ENCODE data around the gene KRTCAP3.

DNA sequence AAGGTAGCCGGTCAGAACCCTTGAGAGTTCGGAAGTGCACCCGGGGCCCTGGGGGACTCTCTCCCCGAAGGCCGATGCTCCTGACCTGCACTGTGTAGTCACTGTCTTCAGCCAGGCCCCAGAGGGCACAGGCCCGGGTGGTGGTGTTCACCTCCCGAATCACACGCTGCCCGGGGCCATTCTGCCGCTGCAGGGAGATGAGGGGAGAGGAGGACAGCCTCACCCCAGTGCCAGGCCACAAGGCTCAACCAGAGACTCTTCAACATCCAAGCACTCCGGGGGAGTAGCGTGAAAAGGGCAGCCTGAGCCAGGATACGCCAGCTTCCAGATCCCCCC lies 51.7 kb downstream of the KRTCAP3 start:
- no peak for TF ChIP-seq EZH2 (IDR thresholded peaks at IDR 0.05; ENCODE audit: low read length, unreplicated experiment)
- TF ChIP-seq, protein P1, sequence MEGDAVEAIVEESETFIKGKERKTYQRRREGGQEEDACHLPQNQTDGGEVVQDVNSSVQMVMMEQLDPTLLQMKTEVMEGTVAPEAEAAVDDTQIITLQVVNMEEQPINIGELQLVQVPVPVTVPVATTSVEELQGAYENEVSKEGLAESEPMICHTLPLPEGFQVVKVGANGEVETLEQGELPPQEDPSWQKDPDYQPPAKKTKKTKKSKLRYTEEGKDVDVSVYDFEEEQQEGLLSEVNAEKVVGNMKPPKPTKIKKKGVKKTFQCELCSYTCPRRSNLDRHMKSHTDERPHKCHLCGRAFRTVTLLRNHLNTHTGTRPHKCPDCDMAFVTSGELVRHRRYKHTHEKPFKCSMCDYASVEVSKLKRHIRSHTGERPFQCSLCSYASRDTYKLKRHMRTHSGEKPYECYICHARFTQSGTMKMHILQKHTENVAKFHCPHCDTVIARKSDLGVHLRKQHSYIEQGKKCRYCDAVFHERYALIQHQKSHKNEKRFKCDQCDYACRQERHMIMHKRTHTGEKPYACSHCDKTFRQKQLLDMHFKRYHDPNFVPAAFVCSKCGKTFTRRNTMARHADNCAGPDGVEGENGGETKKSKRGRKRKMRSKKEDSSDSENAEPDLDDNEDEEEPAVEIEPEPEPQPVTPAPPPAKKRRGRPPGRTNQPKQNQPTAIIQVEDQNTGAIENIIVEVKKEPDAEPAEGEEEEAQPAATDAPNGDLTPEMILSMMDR (conservative IDR thresholded peaks at IDR 0.05; ENCODE audit: low read depth, low read length): no peak

Data from PC-3 (cell line).